CD4-positive, alpha-beta T cell (primary cell): ENCODE data around the gene HAVCR1. TPM values are rescaled to one million over a fixed set of nuclear protein-coding genes. Genes with fewer than 3 reads are reported as not detected.

ENCODE experiments used
- ATAC-seq: fragments of 200-7000 bp; cut with Tn5 transposase; one replicate; pipeline ENCODE4 v1.10.0; 2022; ENCODE audit warnings: mild to moderate bottlenecking; ENCODE audit not compliant: poor library complexity
- CTCF ChIA-PET: fragments of 350-600 bp; sonication (Branson Sonifier 250); formaldehyde crosslinking; loops from one replicate; lab custom pipeline; 2021; ENCODE audit warnings: antibody characterized with exemption, inconsistent platforms; lab: Charles Lee
- POLR2A ChIA-PET: fragments of 350-600 bp; sonication (Branson Sonifier 250); formaldehyde crosslinking; loops from one replicate; lab custom pipeline; 2021; ENCODE audit warnings: antibody characterized with exemption, inconsistent platforms; lab: Charles Lee
- DNase-seq, 14 experiments: peaks; one replicate each; pipeline ENCODE4 v3.0.0-alpha.2; 2013 to 2020; ENCODE audit warnings: mixed read lengths in 2 of 14
- H3K27ac ChIP-seq, 2 donors: one replicate each; pipeline versions ENCODE4 v1.5.1 to v1.7.0; 2013; ENCODE audit warnings: low read length in 2 of 2, low read depth in 1 of 2, mild to moderate bottlenecking in 1 of 2
- H3K27me3 ChIP-seq, 2 experiments: 1 replicate in 1 of 2; 2 replicates in 1 of 2; pipeline versions ENCODE4 v1.6.1 to v1.7.0; 2013; ENCODE audit warnings: low read length in 2 of 2, control low read depth in 1 of 2, mild to moderate bottlenecking in 1 of 2, moderate library complexity in 1 of 2; ENCODE audit not compliant: insufficient read depth in 2 of 2, control insufficient read depth in 1 of 2
- H3K36me3 ChIP-seq: one replicate; pipeline ENCODE4 v1.6.1; 2013; ENCODE audit warnings: low read length, control low read depth; ENCODE audit not compliant: insufficient read depth
- H3K4me1 ChIP-seq: one replicate; pipeline ENCODE4 v1.6.1; 2013; ENCODE audit warnings: low read length, control low read depth; ENCODE audit not compliant: insufficient read depth
- H3K4me3 ChIP-seq: one replicate; pipeline ENCODE4 v1.5.1; 2013; ENCODE audit warnings: mild to moderate bottlenecking, low read length, moderate library complexity
- H3K9me3 ChIP-seq, 2 experiments: 1 replicate in 1 of 2; 2 replicates in 1 of 2; pipeline versions ENCODE4 v1.6.1 to v1.7.0; 2013; ENCODE audit warnings: low read length in 2 of 2, mild to moderate bottlenecking in 2 of 2, control low read depth in 1 of 2, moderate library complexity in 1 of 2; ENCODE audit not compliant: control insufficient read depth in 1 of 2, insufficient read depth in 1 of 2
- H3K27ac Mint-ChIP-seq: one replicate; pipeline ENCODE4 v1.8.0; 2020; ENCODE audit warnings: mixed read lengths
- H3K27me3 Mint-ChIP-seq: one replicate; pipeline ENCODE4 v1.8.0; 2021; ENCODE audit warnings: mixed read lengths
- H3K36me3 Mint-ChIP-seq: one replicate; pipeline ENCODE4 v1.8.0; 2021; ENCODE audit warnings: low read depth, mixed read lengths
- H3K4me1 Mint-ChIP-seq: one replicate; pipeline ENCODE4 v1.8.0; 2021; ENCODE audit warnings: low read depth, mixed read lengths
- H3K4me3 Mint-ChIP-seq: one replicate; pipeline ENCODE4 v1.8.0; 2020; ENCODE audit warnings: mild to moderate bottlenecking, mixed read lengths
- H3K9me3 Mint-ChIP-seq: one replicate; pipeline ENCODE4 v1.8.0; 2020; ENCODE audit warnings: mixed read lengths
- intact Hi-C, 2 experiments: fragments of 100-400 bp; cut with DNase I in 1 of 2; cut with micrococcal nuclease in 1 of 2; formaldehyde crosslinking; loops; one replicate each; pipeline versions ENCODE4 v1.15.1 to v1.9.0; 2023 to 2025; cut with DNase I, micrococcal nuclease
- total RNA-seq, 174 experiments: library from RNA in 2 of 174; stranded (reverse) in 2 of 174; gene quantifications; one replicate each; pipeline ENCODE4 v1.2.3 and lab custom pipeline; 2021 to 2026
- TF ChIP-seq, protein P1 (sequence below): fragments of 200-600 bp; IDR thresholded peaks from one replicate; pipeline ENCODE4 v1.8.0; 2022; ENCODE audit warnings: antibody characterized with exemption, mild to moderate bottlenecking

HAVCR1 gene
- total RNA-seq, 2 experiments from 2014 or later, result 1.5 to 1.7 TPM

- Histone ChIP-seq H3K4me1 (no peaks in the 10 kb centered on the region), H3K27me3 (no peaks in the 10 kb centered on the region), H3K27ac (no peak overlapping the region), H3K9me3 (no peaks in the 10 kb centered on the region), H3K4me3 (no peak overlapping the region), H3K36me3 (no peaks in the 10 kb centered on the region)
- intact Hi-C loops, result no loop called here
- Mint-ChIP-seq H3K9me3 (no peaks in the 10 kb centered on the region), H3K27me3 (no peaks in the 10 kb centered on the region), H3K27ac (no peak overlapping the region), H3K4me1 (no peaks in the 10 kb centered on the region), H3K36me3 (no peaks in the 10 kb centered on the region), H3K4me3 (no peak overlapping the region)
- DNase-seq (peak in 1 of 14 experiments; percentile 13), ATAC-seq (no peak)
- ChIA-PET POLR2A (no interaction called here), CTCF (no interaction called here)
- TF ChIP-seq, protein P1, sequence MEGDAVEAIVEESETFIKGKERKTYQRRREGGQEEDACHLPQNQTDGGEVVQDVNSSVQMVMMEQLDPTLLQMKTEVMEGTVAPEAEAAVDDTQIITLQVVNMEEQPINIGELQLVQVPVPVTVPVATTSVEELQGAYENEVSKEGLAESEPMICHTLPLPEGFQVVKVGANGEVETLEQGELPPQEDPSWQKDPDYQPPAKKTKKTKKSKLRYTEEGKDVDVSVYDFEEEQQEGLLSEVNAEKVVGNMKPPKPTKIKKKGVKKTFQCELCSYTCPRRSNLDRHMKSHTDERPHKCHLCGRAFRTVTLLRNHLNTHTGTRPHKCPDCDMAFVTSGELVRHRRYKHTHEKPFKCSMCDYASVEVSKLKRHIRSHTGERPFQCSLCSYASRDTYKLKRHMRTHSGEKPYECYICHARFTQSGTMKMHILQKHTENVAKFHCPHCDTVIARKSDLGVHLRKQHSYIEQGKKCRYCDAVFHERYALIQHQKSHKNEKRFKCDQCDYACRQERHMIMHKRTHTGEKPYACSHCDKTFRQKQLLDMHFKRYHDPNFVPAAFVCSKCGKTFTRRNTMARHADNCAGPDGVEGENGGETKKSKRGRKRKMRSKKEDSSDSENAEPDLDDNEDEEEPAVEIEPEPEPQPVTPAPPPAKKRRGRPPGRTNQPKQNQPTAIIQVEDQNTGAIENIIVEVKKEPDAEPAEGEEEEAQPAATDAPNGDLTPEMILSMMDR, result no peak
These were observed 13.6 kb upstream of the HAVCR1 start for GRCh38 chr5:157072508-157072907.

- no peak overlapping the region for H3K4me3 Mint-ChIP-seq
- ATAC-seq, result no peak
- H3K4me1 Mint-ChIP-seq, result no peaks in the 10 kb centered on the region
- H3K27ac Mint-ChIP-seq, result no peak overlapping the region
- Histone ChIP-seq H3K27me3 (no peaks in the 10 kb centered on the region), H3K4me1 (no peaks in the 10 kb centered on the region), H3K4me3 (no peak overlapping the region), H3K36me3 (no peaks in the 10 kb centered on the region), H3K9me3 (no peaks in the 10 kb centered on the region), H3K27ac (no peak overlapping the region)
- TF ChIP-seq, protein P1, result no peak
- ChIA-PET POLR2A (no interaction called here), CTCF (no interaction called here)
- no peak for DNase-seq
- no peaks in the 10 kb centered on the region for H3K27me3 Mint-ChIP-seq
- intact Hi-C loops, result no loop called here
- H3K9me3 Mint-ChIP-seq, result no peaks in the 10 kb centered on the region
- no peaks in the 10 kb centered on the region for H3K36me3 Mint-ChIP-seq
These were observed 11.0 kb upstream of the HAVCR1 start for GRCh38 chr5:157069949-157070348.

- DNase-seq, result no peak
- Histone ChIP-seq H3K27ac (no peak overlapping the region), H3K4me1 (no peaks in the 10 kb centered on the region), H3K36me3 (no peaks in the 10 kb centered on the region), H3K27me3 (no peaks in the 10 kb centered on the region), H3K9me3 (no peaks in the 10 kb centered on the region), H3K4me3 (no peak overlapping the region)
- ATAC-seq, result no peak
- Mint-ChIP-seq H3K9me3 (no peaks in the 10 kb centered on the region), H3K27ac (no peak overlapping the region), H3K36me3 (no peaks in the 10 kb centered on the region), H3K4me1 (no peaks in the 10 kb centered on the region), H3K4me3 (no peak overlapping the region), H3K27me3 (no peaks in the 10 kb centered on the region)
- TF ChIP-seq, protein P1, result no peak
- POLR2A ChIA-PET, result no interaction called here
- CTCF ChIA-PET, result interaction anchor here (0.6 kb wide), 1 partner anchor 1032 kb away, joined by 3 read pairs; no protein-coding TSS in a partner anchor
- intact Hi-C loops, result no loop called here
These were observed 9.9 kb upstream of the HAVCR1 start for GRCh38 chr5:157068785-157069184.
